AG04450 (cell line): ENCODE data around the gene TRAPPC2B. TPM values are rescaled to one million over a fixed set of nuclear protein-coding genes. Genes with fewer than 3 reads are reported as not detected.

Experiments
- CTCF ChIA-PET: fragments of 300-600, 350-600 bp; formaldehyde crosslinking; extraction: SDS; loops from one replicate; lab custom pipeline; 2022; ENCODE audit warnings: antibody characterized with exemption, inconsistent platforms; lab: Charles Lee
- POLR2A ChIA-PET: fragments of 350-600 bp; formaldehyde crosslinking; extraction: SDS; loops from one replicate; lab custom pipeline; 2021; ENCODE audit warnings: antibody characterized with exemption, inconsistent platforms; lab: Yijun Ruan, JAX
- DNase-seq: peaks from one replicate; pipeline ENCODE4 v3.0.0-alpha.2; 2011; ENCODE audit warnings: low read depth, low spot score
- H3K27ac ChIP-seq: one replicate; pipeline ENCODE4 v1.5.1; 2012; ENCODE audit warnings: low read depth, low read length, control low read depth
- H3K27me3 ChIP-seq: one replicate; pipeline ENCODE4 v1.6.0; 2012; ENCODE audit warnings: low read length; ENCODE audit not compliant: control insufficient read depth, insufficient read depth
- H3K4me3 ChIP-seq: 2 replicates; pipeline ENCODE4 v1.5.1; 2011; ENCODE audit warnings: mild to moderate bottlenecking, low read depth, low read length, control low read depth
- H3K9me3 ChIP-seq: 2 replicates; pipeline ENCODE4 v1.5.1; 2012; ENCODE audit warnings: low read length; ENCODE audit not compliant: control insufficient read depth, insufficient read depth
- CTCF ChIP-seq: IDR thresholded peaks from 2 replicates; pipeline ENCODE4 v1.5.1; 2011; ENCODE audit warnings: low read depth, low read length, control low read depth, inconsistent platforms
- polyA plus RNA-seq: library from polyadenylated mRNA; depleted of rRNA; stranded (reverse); fragments of >200 nt; gene quantifications from 2 replicates; pipeline ENCODE4 v1.2.3, GENCODE V29; 2011

Gene TRAPPC2B
- polyA plus RNA-seq, 1 experiment: 19.6 TPM

- CTCF ChIA-PET: interaction anchor here (0.7 to 1.5 kb wide), 2 partner anchors 16 to 24 kb away, joined by 3 to 10 read pairs; no protein-coding TSS in a partner anchor
Observed at GRCh38 chr19:57389730-57390598, 26.6 kb downstream of the TRAPPC2B start, which contains the start of gene ZNF548. Gene ZNF548 (plus strand): TSS chr19:57389854. CDS start chr19:57390100, 246 bp downstream.

DNA sequence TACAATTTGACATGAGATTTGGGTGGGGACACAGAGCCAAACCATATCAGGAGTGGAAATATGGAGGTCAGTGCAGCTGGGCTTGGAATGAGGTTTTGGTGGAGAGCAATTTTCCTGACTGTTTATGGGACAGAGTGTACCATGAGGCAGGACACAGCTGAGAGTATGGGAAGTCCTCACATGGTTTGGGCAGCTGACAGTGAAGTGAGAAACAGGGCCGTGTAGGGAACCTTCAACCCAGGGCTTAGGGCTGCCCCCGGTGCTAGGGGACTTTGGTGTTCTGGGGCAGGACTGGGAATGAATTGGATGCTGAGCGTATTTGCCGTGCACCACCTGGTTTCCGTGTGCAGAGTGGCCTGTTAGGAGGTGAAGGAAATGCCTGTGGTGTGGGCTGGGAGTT lies 32.4 kb downstream of the TRAPPC2B start:
- no peak for DNase-seq
- ChIA-PET POLR2A (no interaction called here), CTCF (no interaction called here)
- no peak for TF ChIP-seq CTCF
- Histone ChIP-seq H3K27ac (no peak overlapping the region), H3K4me3 (no peak overlapping the region), H3K9me3 (peaks cover 20% of the 10 kb centered on the region), H3K27me3 (no peaks in the 10 kb centered on the region)

More at GRCh38 chr19:57389730-57390598, 26.6 kb downstream of the TRAPPC2B start, which contains the start of gene ZNF548:
- Histone ChIP-seq H3K27ac (peak within 1 kb of the TSS; percentile 98), H3K4me3 (peak within 1 kb of the TSS; percentile 93), H3K9me3 (no peaks in the 10 kb centered on the region; the same call in 1 of the 2 replicates), H3K27me3 (no peaks in the 10 kb centered on the region)
- peak; percentile 31 for TF ChIP-seq CTCF
- DNase-seq: peak; percentile 99
- POLR2A ChIA-PET: interaction anchor here (0.6 to 1.6 kb wide), 7 partner anchors 11 to 781 kb away, joined by 3 to 6 read pairs (median 3); partner anchors contain the start of genes TRAPPC2B, ZNF154 and ZNF547

DNA sequence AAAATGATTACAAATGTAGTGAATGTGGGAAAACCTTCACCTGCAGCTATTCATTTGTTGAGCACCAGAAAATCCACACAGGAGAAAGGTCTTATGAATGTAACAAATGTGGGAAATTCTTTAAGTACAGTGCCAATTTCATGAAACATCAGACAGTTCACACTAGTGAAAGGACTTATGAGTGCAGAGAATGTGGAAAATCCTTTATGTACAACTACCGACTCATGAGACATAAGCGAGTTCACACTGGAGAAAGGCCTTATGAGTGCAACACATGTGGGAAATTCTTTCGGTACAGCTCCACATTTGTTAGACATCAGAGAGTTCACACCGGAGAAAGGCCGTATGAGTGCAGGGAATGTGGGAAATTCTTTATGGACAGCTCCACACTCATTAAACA lies 35.5 kb downstream of the TRAPPC2B start:
- ChIA-PET CTCF (no interaction called here), POLR2A (no interaction called here)
- H3K9me3 ChIP-seq: peaks cover 29% of the 10 kb centered on the region
- H3K27ac ChIP-seq: no peak overlapping the region
- no peak for TF ChIP-seq CTCF
- no peaks in the 10 kb centered on the region for H3K27me3 ChIP-seq
- DNase-seq: no peak
- no peak overlapping the region for H3K4me3 ChIP-seq

GRCh38 chr19:57403737-57404563 lies 40.6 kb downstream of the TRAPPC2B start:
- DNase-seq: no peak
- H3K4me3 ChIP-seq: no peak overlapping the region
- TF ChIP-seq CTCF: no peak
- H3K27ac ChIP-seq: no peak overlapping the region
- POLR2A ChIA-PET: interaction anchor here (0.7 kb wide), 1 partner anchor 293 kb away, joined by 4 read pairs; no protein-coding TSS in a partner anchor
- H3K27me3 ChIP-seq: no peaks in the 10 kb centered on the region
- CTCF ChIA-PET: no interaction called here
- H3K9me3 ChIP-seq: peaks cover 13% of the 10 kb centered on the region
